ENCODE results near the gene PDLIM5. TPM values are rescaled to one million over a fixed set of nuclear protein-coding genes. Genes with fewer than 3 reads are reported as not detected.

Gene PDLIM5
- total RNA-seq, 4 donors from 2014 or later: 62.9 to 133 (median 110) TPM

DNA sequence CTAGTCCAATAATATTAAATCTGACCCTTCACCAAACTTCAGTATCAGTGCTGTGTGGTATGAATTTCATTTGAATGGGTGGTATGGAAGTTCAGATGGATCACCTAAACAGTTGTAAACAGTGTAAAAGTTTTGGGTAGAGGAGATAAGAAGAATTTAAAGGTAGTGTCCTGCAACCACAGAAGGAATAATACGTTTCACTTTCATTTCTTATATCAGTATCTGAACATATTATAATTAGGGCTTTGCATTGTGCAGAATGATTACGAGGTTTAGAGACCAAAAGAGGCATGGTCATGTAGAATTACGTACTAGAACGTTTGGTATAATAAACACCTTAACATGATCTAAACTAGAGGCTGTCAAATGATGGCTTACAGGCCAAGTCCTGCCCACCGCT is 116.1 kb downstream of the PDLIM5 start:
- Histone ChIP-seq H3K27ac (no peak overlapping the region), H3K4me3 (no peak overlapping the region), H3K36me3 (no peaks in the 10 kb centered on the region), H3K9me3 (no peaks in the 10 kb centered on the region), H3K4me1 (peaks cover 0 to 26% (median 2%) of the 10 kb centered on the region in 4 donors), H3K27me3 (no peaks in the 10 kb centered on the region)
- intact Hi-C loops (cut with DNase I; ENCODE audit: low total_unique reads): no loop called here
- TF ChIP-seq EP300 (IDR thresholded peaks at IDR 0.05; ENCODE audit: low read depth): no peak
- TF ChIP-seq, protein P1, sequence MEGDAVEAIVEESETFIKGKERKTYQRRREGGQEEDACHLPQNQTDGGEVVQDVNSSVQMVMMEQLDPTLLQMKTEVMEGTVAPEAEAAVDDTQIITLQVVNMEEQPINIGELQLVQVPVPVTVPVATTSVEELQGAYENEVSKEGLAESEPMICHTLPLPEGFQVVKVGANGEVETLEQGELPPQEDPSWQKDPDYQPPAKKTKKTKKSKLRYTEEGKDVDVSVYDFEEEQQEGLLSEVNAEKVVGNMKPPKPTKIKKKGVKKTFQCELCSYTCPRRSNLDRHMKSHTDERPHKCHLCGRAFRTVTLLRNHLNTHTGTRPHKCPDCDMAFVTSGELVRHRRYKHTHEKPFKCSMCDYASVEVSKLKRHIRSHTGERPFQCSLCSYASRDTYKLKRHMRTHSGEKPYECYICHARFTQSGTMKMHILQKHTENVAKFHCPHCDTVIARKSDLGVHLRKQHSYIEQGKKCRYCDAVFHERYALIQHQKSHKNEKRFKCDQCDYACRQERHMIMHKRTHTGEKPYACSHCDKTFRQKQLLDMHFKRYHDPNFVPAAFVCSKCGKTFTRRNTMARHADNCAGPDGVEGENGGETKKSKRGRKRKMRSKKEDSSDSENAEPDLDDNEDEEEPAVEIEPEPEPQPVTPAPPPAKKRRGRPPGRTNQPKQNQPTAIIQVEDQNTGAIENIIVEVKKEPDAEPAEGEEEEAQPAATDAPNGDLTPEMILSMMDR (IDR thresholded peaks at IDR 0.05): no peak
- no peak for TF ChIP-seq POLR2A (IDR thresholded peaks at IDR 0.05)
- WGBS, 2 donors (ENCODE audit: low coverage in 1 of 2): 41 to 48% methylated on average over 5 of the region's 5 CpGs
- DNase-seq: no peak
- in situ Hi-C loops (cut with MboI; ENCODE audit: low pct_ligation_motif_present in 1 of 4, low pct_unique_long_range_greater_than_20kb in 1 of 4, low sequenced_read_pairs in 3 of 4): no loop called here

DNA sequence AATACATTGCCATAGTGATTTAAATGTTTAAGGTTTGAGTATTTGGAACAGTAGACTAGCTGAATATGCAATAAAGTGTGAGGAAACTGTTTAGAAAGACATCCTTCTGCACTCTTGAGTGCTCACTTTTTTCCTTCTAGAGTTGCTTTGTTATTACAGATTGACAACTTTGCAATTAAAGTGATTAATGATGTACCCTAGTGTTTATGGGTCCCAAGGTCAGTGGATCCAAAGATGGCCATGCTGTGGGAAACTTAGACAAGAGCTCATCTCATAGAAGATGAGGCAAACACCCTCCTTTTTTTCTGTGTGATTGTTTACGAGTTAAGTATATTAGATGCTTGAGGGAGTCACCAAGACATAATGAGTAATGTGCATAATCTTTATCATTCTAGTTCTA is 118.8 kb downstream of the PDLIM5 start:
- intact Hi-C loops (cut with DNase I; ENCODE audit: low total_unique reads) (no loop called here), in situ Hi-C loops (cut with MboI; ENCODE audit: low pct_ligation_motif_present in 1 of 4, low pct_unique_long_range_greater_than_20kb in 1 of 4, low sequenced_read_pairs in 3 of 4) (no loop called here)
- no peaks in the 10 kb centered on the region for H3K27me3 ChIP-seq
- H3K27ac ChIP-seq: no peak overlapping the region
- no peak overlapping the region for H3K4me3 ChIP-seq
- 83 to 86% methylated on average over 1 of the region's 1 CpG for WGBS, 2 donors (ENCODE audit: low coverage in 1 of 2)
- TF ChIP-seq, protein P1 (IDR thresholded peaks at IDR 0.05): no peak
- TF ChIP-seq POLR2A (IDR thresholded peaks at IDR 0.05) (no peak), POLR2AphosphoS5 (IDR thresholded peaks at IDR 0.05) (no peak), EP300 (IDR thresholded peaks at IDR 0.05; ENCODE audit: low read depth) (no peak)
- peaks cover 0 to 4% (median 0%) of the 10 kb centered on the region in 4 donors for H3K36me3 ChIP-seq
- no peak for DNase-seq
- no peaks in the 10 kb centered on the region for H3K9me3 ChIP-seq
- H3K4me1 ChIP-seq: peaks cover 0 to 15% (median 2%) of the 10 kb centered on the region in 4 donors

DNA sequence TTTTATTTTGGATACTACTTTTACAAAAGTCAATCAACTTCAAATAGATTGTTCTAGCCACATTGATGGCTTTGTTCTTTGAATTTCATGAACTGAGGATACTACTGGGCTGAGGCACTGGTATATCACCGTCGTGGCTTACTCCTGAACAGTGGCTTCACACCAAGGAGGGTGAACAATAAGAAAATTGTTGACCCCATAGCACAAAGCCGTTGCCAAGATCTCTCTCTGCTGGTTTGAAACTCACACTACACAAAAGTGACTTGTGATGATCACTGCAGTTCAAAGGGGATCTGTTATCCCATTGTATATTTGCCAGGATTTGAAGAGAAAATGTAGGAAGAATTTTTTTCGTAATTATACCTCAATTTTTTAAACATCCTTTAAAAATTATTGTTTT is 119.6 kb downstream of the PDLIM5 start:
- WGBS, 2 donors (ENCODE audit: low coverage in 1 of 2): 77 to 81% methylated on average over 2 to 4 of the region's 4 CpGs
- peaks cover 0 to 15% (median 2%) of the 10 kb centered on the region in 4 donors for H3K4me1 ChIP-seq
- DNase-seq: no peak
- H3K27me3 ChIP-seq: no peaks in the 10 kb centered on the region
- intact Hi-C loops (cut with DNase I; ENCODE audit: low total_unique reads) (no loop called here), in situ Hi-C loops (cut with MboI; ENCODE audit: low pct_ligation_motif_present in 1 of 4, low pct_unique_long_range_greater_than_20kb in 1 of 4, low sequenced_read_pairs in 3 of 4) (no loop called here)
- H3K4me3 ChIP-seq: no peak overlapping the region
- no peaks in the 10 kb centered on the region for H3K9me3 ChIP-seq
- TF ChIP-seq EP300 (IDR thresholded peaks at IDR 0.05; ENCODE audit: low read depth): no peak
- TF ChIP-seq, protein P1 (IDR thresholded peaks at IDR 0.05): no peak
- no peak for TF ChIP-seq POLR2A (IDR thresholded peaks at IDR 0.05)
- no peak for TF ChIP-seq POLR2AphosphoS5 (IDR thresholded peaks at IDR 0.05)
- H3K27ac ChIP-seq: no peak overlapping the region
- H3K36me3 ChIP-seq: peaks cover 0 to 6% (median 0%) of the 10 kb centered on the region in 4 donors

DNA sequence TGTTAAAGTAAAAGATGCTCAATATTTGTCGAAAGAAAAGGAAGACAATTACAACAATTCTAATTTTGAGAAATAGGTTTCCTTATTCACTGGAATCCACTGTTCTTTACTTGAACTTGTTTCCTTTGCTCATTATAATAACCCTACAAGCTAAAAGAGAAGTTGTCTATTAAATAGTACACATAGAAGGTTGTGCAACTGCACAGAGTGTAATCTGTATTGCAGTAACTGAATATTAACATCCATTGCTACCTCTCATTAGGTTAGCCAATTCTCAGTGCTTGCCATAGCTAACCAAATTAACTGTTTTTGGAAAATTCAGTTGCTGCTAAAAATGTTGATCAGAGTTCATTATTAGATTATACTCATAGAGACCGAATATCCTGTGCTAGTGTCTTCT is 120.0 kb downstream of the PDLIM5 start:
- 83 to 86% methylated on average over 2 of the region's 2 CpGs for WGBS, 2 donors (ENCODE audit: low coverage in 1 of 2)
- DNase-seq: no peak
- Histone ChIP-seq H3K27me3 (no peaks in the 10 kb centered on the region), H3K27ac (no peak overlapping the region), H3K36me3 (peaks cover 0 to 6% (median 0%) of the 10 kb centered on the region in 4 donors), H3K4me3 (no peak overlapping the region), H3K4me1 (peaks cover 0 to 19% (median 2%) of the 10 kb centered on the region in 4 donors), H3K9me3 (no peaks in the 10 kb centered on the region)
- in situ Hi-C loops (cut with MboI; ENCODE audit: low pct_ligation_motif_present in 1 of 4, low pct_unique_long_range_greater_than_20kb in 1 of 4, low sequenced_read_pairs in 3 of 4) (no loop called here), intact Hi-C loops (cut with DNase I; ENCODE audit: low total_unique reads) (no loop called here)
- TF ChIP-seq EP300 (IDR thresholded peaks at IDR 0.05; ENCODE audit: low read depth) (no peak), POLR2AphosphoS5 (IDR thresholded peaks at IDR 0.05) (no peak), POLR2A (IDR thresholded peaks at IDR 0.05) (no peak)
- TF ChIP-seq, protein P1 (IDR thresholded peaks at IDR 0.05): no peak

All from transverse colon (tissue), 4 donors.